ENCODE measurements around the gene CHIC2. TPM values are rescaled to one million over a fixed set of nuclear protein-coding genes. Genes with fewer than 3 reads are reported as not detected.

CHIC2 gene
- total RNA-seq, 2 experiments from 2014 or later, result 16.8 to 17.5 TPM

DNA sequence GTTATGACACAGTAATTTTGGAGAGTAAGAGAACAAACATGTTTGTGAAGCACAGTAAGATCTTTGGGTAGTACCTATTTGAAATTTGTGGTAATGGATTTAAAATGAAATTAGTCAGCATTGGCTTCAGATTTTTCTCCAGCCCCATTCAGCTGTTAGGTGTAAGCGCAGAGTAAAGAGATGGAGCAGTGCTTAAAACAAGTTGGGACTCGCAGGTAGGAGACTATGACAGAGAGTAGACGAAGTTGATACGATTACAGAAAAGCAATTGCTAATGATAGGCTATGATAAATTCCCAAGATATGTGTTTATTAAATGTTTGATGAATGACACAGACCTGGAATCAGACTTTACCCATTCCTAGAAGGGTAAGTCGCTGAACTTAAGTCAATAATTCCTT lies 72.6 kb downstream of the CHIC2 start:
- peaks cover 4% of the 10 kb centered on the region for H3K36me3 Mint-ChIP-seq (ENCODE audit: low read depth)
- H3K27me3 Mint-ChIP-seq, result no peaks in the 10 kb centered on the region
- no peaks in the 10 kb centered on the region for H3K4me1 Mint-ChIP-seq (ENCODE audit: low read depth)
- TF ChIP-seq, protein P1, sequence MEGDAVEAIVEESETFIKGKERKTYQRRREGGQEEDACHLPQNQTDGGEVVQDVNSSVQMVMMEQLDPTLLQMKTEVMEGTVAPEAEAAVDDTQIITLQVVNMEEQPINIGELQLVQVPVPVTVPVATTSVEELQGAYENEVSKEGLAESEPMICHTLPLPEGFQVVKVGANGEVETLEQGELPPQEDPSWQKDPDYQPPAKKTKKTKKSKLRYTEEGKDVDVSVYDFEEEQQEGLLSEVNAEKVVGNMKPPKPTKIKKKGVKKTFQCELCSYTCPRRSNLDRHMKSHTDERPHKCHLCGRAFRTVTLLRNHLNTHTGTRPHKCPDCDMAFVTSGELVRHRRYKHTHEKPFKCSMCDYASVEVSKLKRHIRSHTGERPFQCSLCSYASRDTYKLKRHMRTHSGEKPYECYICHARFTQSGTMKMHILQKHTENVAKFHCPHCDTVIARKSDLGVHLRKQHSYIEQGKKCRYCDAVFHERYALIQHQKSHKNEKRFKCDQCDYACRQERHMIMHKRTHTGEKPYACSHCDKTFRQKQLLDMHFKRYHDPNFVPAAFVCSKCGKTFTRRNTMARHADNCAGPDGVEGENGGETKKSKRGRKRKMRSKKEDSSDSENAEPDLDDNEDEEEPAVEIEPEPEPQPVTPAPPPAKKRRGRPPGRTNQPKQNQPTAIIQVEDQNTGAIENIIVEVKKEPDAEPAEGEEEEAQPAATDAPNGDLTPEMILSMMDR (IDR thresholded peaks at IDR 0.05), result no peak
- ChIA-PET POLR2A (no interaction called here), CTCF (no interaction called here)
- H3K9me3 Mint-ChIP-seq, result no peaks in the 10 kb centered on the region
- no peak for ATAC-seq
- DNase-seq, result no peak
- no peak overlapping the region for H3K4me3 Mint-ChIP-seq
- intact Hi-C loops (cut with micrococcal nuclease), result no loop called here
- H3K27ac Mint-ChIP-seq, result no peak overlapping the region

- H3K4me3 Mint-ChIP-seq, result no peak overlapping the region
- H3K27ac Mint-ChIP-seq, result no peak overlapping the region
- H3K27me3 Mint-ChIP-seq, result no peaks in the 10 kb centered on the region
- no peaks in the 10 kb centered on the region for H3K4me1 Mint-ChIP-seq (ENCODE audit: low read depth)
- no peaks in the 10 kb centered on the region for H3K9me3 Mint-ChIP-seq
- no peak for ATAC-seq
- ChIA-PET POLR2A (no interaction called here), CTCF (interaction anchor here (1.7 kb wide), 1 partner anchor 61 kb away, joined by 4 read pairs; no protein-coding TSS in a partner anchor)
- TF ChIP-seq, protein P1 (IDR thresholded peaks at IDR 0.05), result no peak
- intact Hi-C loops (cut with micrococcal nuclease), result no loop called here
- H3K36me3 Mint-ChIP-seq (ENCODE audit: low read depth), result peaks cover 2% of the 10 kb centered on the region
- DNase-seq, result no peak
Observed at GRCh38 chr4:53990641-53991040, 73.8 kb downstream of the CHIC2 start.

GRCh38 chr4:53987761-53988171 lies 76.6 kb downstream of the CHIC2 start:
- no peak overlapping the region for H3K27ac Mint-ChIP-seq
- TF ChIP-seq, protein P1 (IDR thresholded peaks at IDR 0.05), result no peak
- intact Hi-C loops (cut with micrococcal nuclease), result no loop called here
- H3K27me3 Mint-ChIP-seq, result no peaks in the 10 kb centered on the region
- no peaks in the 10 kb centered on the region for H3K4me1 Mint-ChIP-seq (ENCODE audit: low read depth)
- no peaks in the 10 kb centered on the region for H3K36me3 Mint-ChIP-seq (ENCODE audit: low read depth)
- POLR2A ChIA-PET, result interaction anchor here (0.8 kb wide), 1 partner anchor 12 kb away, joined by 3 read pairs; no protein-coding TSS in a partner anchor
- DNase-seq (no peak), ATAC-seq (peak; percentile 24)
- CTCF ChIA-PET, result no interaction called here
- H3K4me3 Mint-ChIP-seq, result no peak overlapping the region
- H3K9me3 Mint-ChIP-seq, result no peaks in the 10 kb centered on the region

DNA sequence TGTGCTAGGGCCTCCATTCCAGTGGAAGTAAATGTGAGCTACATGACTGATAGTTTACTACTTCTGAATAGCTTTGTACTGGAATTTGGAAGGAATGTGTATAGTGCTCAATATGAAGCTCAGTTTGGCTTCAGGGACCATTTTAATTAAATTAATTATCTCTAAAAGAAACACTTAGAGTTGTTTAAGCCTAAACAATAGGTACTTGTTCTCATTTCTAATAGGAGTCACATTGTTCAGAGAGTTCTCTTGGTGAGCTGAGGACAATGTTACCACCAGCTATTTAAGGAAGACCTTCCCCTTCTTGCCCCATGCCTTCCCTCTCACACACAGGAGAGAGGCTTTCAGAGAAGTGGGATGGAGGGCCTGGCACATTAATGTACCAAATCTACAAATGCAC lies 78.3 kb downstream of the CHIC2 start:
- no peaks in the 10 kb centered on the region for H3K9me3 Mint-ChIP-seq
- ChIA-PET CTCF (interaction anchor here (0.8 kb wide), 1 partner anchor 248 kb away, joined by 3 read pairs; no protein-coding TSS in a partner anchor), POLR2A (no interaction called here)
- H3K4me3 Mint-ChIP-seq, result no peak overlapping the region
- H3K27me3 Mint-ChIP-seq, result no peaks in the 10 kb centered on the region
- TF ChIP-seq, protein P1 (IDR thresholded peaks at IDR 0.05), result no peak
- no peak for ATAC-seq
- no peak overlapping the region for H3K27ac Mint-ChIP-seq
- H3K36me3 Mint-ChIP-seq (ENCODE audit: low read depth), result no peaks in the 10 kb centered on the region
- DNase-seq, result no peak
- no peaks in the 10 kb centered on the region for H3K4me1 Mint-ChIP-seq (ENCODE audit: low read depth)
- intact Hi-C loops (cut with micrococcal nuclease), result no loop called here

DNA sequence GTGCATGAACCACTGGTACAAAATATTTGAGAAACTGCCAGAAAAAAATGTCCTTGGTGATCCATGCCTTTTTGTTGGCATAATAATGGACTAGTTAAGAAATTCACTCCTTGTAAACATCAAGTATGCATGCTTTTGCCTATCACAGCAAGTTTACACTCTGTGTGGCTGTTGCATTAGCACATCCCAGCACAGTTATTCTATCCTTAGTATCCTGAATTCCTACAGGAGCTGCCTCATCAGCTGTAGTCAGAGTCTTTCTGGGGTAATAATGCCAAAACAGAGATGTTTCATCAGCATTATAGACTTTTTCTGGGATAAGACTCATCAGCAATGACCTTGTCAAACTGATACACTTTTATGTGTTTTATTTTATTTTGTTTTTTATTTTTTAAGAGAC lies 82.8 kb downstream of the CHIC2 start:
- no peak for DNase-seq
- H3K27ac Mint-ChIP-seq, result no peak overlapping the region
- no peak overlapping the region for H3K4me3 Mint-ChIP-seq
- H3K9me3 Mint-ChIP-seq, result no peaks in the 10 kb centered on the region
- POLR2A ChIA-PET, result no interaction called here
- intact Hi-C loops (cut with micrococcal nuclease), result no loop called here
- TF ChIP-seq, protein P1 (IDR thresholded peaks at IDR 0.05), result no peak
- H3K36me3 Mint-ChIP-seq (ENCODE audit: low read depth), result no peaks in the 10 kb centered on the region
- H3K4me1 Mint-ChIP-seq (ENCODE audit: low read depth), result no peaks in the 10 kb centered on the region
- no peak for ATAC-seq
- CTCF ChIA-PET, result no interaction called here
- no peaks in the 10 kb centered on the region for H3K27me3 Mint-ChIP-seq
